Colon (tissue), 2 donors: ENCODE data around the gene PTPN23.
A peak's percentile ranks its signal among the peaks of the same experiment; 100 is the strongest.

Experiments
- FAIRE-seq: peaks from 2 replicates; lab custom pipeline; 2012; peaks lifted over from hg19 to GRCh38; lab: Jason Lieb, UNC
- donor health status: control.
- donor health status: control.

Gene PTPN23

GRCh38 chr3:47419083-47420043 is 38.5 kb downstream of the PTPN23 start:
- no peak for FAIRE-seq

GRCh38 chr3:47420044-47420430 is 39.2 kb downstream of the PTPN23 start:
- FAIRE-seq, result no peak

GRCh38 chr3:47420511-47421484 is 40.0 kb downstream of the PTPN23 start:
- FAIRE-seq, result no peak

GRCh38 chr3:47421741-47422649 is 41.2 kb downstream of the PTPN23 start:
- FAIRE-seq, result no peak

- no peak for FAIRE-seq
Observed at GRCh38 chr3:47422743-47423142, 41.9 kb downstream of the PTPN23 start.

- FAIRE-seq, result no peak
Observed at GRCh38 chr3:47423548-47424145, 42.8 kb downstream of the PTPN23 start.

- FAIRE-seq, result no peak
Observed at GRCh38 chr3:47424434-47425382, 43.9 kb downstream of the PTPN23 start.

GRCh38 chr3:47425383-47425778 is 44.6 kb downstream of the PTPN23 start:
- FAIRE-seq, result no peak

- no peak for FAIRE-seq
Observed at GRCh38 chr3:47425959-47426358, 45.1 kb downstream of the PTPN23 start.

- FAIRE-seq, result no peak
Observed at GRCh38 chr3:47427866-47428265, 47.0 kb downstream of the PTPN23 start.

GRCh38 chr3:47428662-47429061 is 47.8 kb downstream of the PTPN23 start:
- FAIRE-seq, result no peak

GRCh38 chr3:47429476-47430270 is 48.9 kb downstream of the PTPN23 start:
- FAIRE-seq, result no peak

GRCh38 chr3:47430606-47431005 is 49.8 kb downstream of the PTPN23 start:
- FAIRE-seq, result no peak

GRCh38 chr3:47431225-47431624 is 50.4 kb downstream of the PTPN23 start:
- FAIRE-seq, result no peak

- no peak for FAIRE-seq
Observed at GRCh38 chr3:47432673-47433072, 51.9 kb downstream of the PTPN23 start.

- peak; percentile 14 for FAIRE-seq
Observed at GRCh38 chr3:47433796-47434195, 53.0 kb downstream of the PTPN23 start.

- no peak for FAIRE-seq
Observed at GRCh38 chr3:47434849-47435248, 54.0 kb downstream of the PTPN23 start.

- no peak for FAIRE-seq
Observed at GRCh38 chr3:47436180-47436579, 55.4 kb downstream of the PTPN23 start.

GRCh38 chr3:47440131-47440530 is 59.3 kb downstream of the PTPN23 start:
- no peak for FAIRE-seq
